Measurements from ENCODE around the gene BACE1. TPM values are rescaled to one million over a fixed set of nuclear protein-coding genes. Genes with fewer than 3 reads are reported as not detected.

The BACE1 gene
- total RNA-seq, 2 donors from 2014 or later, result 12.4 to 28.4 TPM

GRCh38 chr11:117258576-117258975, 57.5 kb downstream of the BACE1 start:
- no peaks in the 10 kb centered on the region for H3K4me1 ChIP-seq (replicated peaks)
- no peaks in the 10 kb centered on the region for H3K9me3 ChIP-seq
- no peak overlapping the region for H3K4me3 ChIP-seq
- no peak overlapping the region for H3K27ac ChIP-seq
- H3K27me3 ChIP-seq (replicated peaks; ENCODE audit: insufficient read depth), result no peaks in the 10 kb centered on the region
- intact Hi-C loops (cut with DNase I), result no loop called here
- TF ChIP-seq, protein P1, sequence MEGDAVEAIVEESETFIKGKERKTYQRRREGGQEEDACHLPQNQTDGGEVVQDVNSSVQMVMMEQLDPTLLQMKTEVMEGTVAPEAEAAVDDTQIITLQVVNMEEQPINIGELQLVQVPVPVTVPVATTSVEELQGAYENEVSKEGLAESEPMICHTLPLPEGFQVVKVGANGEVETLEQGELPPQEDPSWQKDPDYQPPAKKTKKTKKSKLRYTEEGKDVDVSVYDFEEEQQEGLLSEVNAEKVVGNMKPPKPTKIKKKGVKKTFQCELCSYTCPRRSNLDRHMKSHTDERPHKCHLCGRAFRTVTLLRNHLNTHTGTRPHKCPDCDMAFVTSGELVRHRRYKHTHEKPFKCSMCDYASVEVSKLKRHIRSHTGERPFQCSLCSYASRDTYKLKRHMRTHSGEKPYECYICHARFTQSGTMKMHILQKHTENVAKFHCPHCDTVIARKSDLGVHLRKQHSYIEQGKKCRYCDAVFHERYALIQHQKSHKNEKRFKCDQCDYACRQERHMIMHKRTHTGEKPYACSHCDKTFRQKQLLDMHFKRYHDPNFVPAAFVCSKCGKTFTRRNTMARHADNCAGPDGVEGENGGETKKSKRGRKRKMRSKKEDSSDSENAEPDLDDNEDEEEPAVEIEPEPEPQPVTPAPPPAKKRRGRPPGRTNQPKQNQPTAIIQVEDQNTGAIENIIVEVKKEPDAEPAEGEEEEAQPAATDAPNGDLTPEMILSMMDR (IDR thresholded peaks at IDR 0.05), result no peak
- TF ChIP-seq POLR2AphosphoS5 (IDR thresholded peaks at IDR 0.05), result no peak
- TF ChIP-seq POLR2A (IDR thresholded peaks at IDR 0.05), result no peak
- WGBS, result 38% methylated on average over 2 of the region's 2 CpGs
- DNase-seq (ENCODE audit: low spot score), result no peak
- H3K36me3 ChIP-seq, result peaks cover 0 to 6% of the 10 kb centered on the region in 2 donors

DNA sequence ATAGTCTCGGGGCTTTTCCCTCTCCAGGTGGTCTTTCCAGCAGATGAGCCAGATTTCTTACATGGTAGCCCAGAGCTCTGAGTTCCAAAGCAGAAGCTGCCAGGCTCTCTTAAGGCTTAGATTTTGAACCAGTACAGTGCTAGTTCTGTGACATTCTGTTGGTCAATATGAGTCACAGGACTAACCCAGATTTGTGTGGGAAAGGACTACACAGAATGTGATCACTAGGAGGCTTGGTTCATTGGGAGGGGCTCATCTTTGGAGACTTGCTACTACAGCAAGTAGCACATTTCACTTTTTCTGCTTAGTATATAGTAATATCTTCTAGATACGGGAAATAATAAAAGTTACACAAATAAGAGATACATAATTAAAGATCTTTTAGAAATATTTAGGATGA, 59.5 kb downstream of the BACE1 start:
- no peak for DNase-seq (ENCODE audit: low spot score)
- Histone ChIP-seq H3K36me3 (peaks cover 0 to 5% of the 10 kb centered on the region in 2 donors), H3K4me3 (no peak overlapping the region), H3K27me3 (replicated peaks; ENCODE audit: insufficient read depth) (no peaks in the 10 kb centered on the region), H3K27ac (no peak overlapping the region), H3K4me1 (replicated peaks) (no peaks in the 10 kb centered on the region), H3K9me3 (no peaks in the 10 kb centered on the region)
- TF ChIP-seq POLR2AphosphoS5 (IDR thresholded peaks at IDR 0.05) (no peak), POLR2A (IDR thresholded peaks at IDR 0.05) (no peak)
- intact Hi-C loops (cut with DNase I), result no loop called here
- WGBS, result 96% methylated on average over 2 of the region's 2 CpGs

GRCh38 chr11:117255966-117256365, 60.1 kb downstream of the BACE1 start:
- Histone ChIP-seq H3K4me3 (no peak overlapping the region), H3K9me3 (no peaks in the 10 kb centered on the region), H3K4me1 (replicated peaks) (no peaks in the 10 kb centered on the region), H3K27me3 (replicated peaks; ENCODE audit: insufficient read depth) (no peaks in the 10 kb centered on the region), H3K36me3 (no peaks in the 10 kb centered on the region), H3K27ac (no peak overlapping the region)
- TF ChIP-seq POLR2A (IDR thresholded peaks at IDR 0.05) (no peak), POLR2AphosphoS5 (IDR thresholded peaks at IDR 0.05) (no peak)
- TF ChIP-seq, protein P1 (IDR thresholded peaks at IDR 0.05), result no peak
- intact Hi-C loops (cut with DNase I), result no loop called here
- WGBS, result 70% methylated on average over 3 of the region's 3 CpGs
- no peak for DNase-seq (ENCODE audit: low spot score)

GRCh38 chr11:117251506-117251905, 64.5 kb downstream of the BACE1 start:
- Histone ChIP-seq H3K4me1 (replicated peaks) (no peaks in the 10 kb centered on the region), H3K4me3 (no peak overlapping the region), H3K9me3 (no peaks in the 10 kb centered on the region), H3K36me3 (no peaks in the 10 kb centered on the region), H3K27ac (no peak overlapping the region), H3K27me3 (replicated peaks; ENCODE audit: insufficient read depth) (no peaks in the 10 kb centered on the region)
- WGBS, result 87% methylated on average over 10 of the region's 10 CpGs
- intact Hi-C loops (cut with DNase I), result no loop called here
- TF ChIP-seq POLR2A (IDR thresholded peaks at IDR 0.05) (no peak), POLR2AphosphoS5 (IDR thresholded peaks at IDR 0.05) (no peak)
- TF ChIP-seq, protein P1 (IDR thresholded peaks at IDR 0.05), result no peak
- DNase-seq (ENCODE audit: low spot score), result no peak

DNA sequence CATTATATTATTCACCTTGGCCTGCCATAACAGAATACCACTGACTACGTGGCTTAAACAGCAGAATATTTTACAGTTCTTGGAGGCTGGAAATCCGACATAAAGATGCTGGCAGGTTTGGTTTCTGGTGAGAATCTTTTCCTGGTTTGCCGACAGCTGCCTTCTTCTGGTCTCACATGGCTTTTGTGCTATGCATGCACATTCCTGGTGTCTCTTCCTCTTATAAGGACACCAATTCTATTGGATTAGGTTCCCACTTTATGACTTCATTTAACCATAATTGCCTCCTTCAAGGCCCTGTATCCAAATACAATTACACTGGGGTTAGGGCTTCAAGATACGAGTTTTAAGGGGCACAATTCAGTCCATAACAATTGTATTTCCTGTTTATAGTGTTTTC, 66.5 kb downstream of the BACE1 start:
- DNase-seq (ENCODE audit: low spot score), result no peak
- WGBS, result 82% methylated on average over 4 of the region's 4 CpGs
- H3K36me3 ChIP-seq, result no peaks in the 10 kb centered on the region

More for the DNA sequence above, 66.5 kb downstream of the BACE1 start:
- H3K27me3 ChIP-seq (replicated peaks; ENCODE audit: insufficient read depth), result no peaks in the 10 kb centered on the region
- intact Hi-C loops (cut with DNase I), result no loop called here
- no peak overlapping the region for H3K4me3 ChIP-seq
- TF ChIP-seq POLR2A (IDR thresholded peaks at IDR 0.05) (no peak), POLR2AphosphoS5 (IDR thresholded peaks at IDR 0.05) (no peak)
- TF ChIP-seq, protein P1 (IDR thresholded peaks at IDR 0.05), result no peak
- no peaks in the 10 kb centered on the region for H3K9me3 ChIP-seq
- no peaks in the 10 kb centered on the region for H3K4me1 ChIP-seq (replicated peaks)
- H3K27ac ChIP-seq, result no peak overlapping the region
